NCI-H146 (cell line): ENCODE results near the gene PRKAG2.
"Not testable (repeated sequence)": the region's sequence is repeated elsewhere in the genome, so short reads cannot be mapped to it uniquely, and the experiment has no call there.

ENCODE experiments used
- DNase-seq: peaks from one replicate; lab custom pipeline; 2025; lab: John Stamatoyannopoulos, UW

The PRKAG2 gene

DNA sequence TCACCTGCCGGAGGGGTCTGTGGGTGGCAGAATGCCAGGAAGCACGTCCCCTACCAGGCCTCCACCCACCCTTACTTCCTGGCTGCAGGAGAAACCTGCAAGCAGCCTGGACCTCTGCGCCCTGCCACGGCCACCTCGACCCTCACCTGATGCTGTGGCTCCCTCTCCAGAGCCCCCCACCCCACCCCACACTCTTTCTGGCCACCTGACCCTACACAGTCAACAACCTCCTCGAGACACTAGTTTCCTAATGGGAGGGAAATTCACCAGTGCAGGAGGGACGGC, 91.3 kb downstream of the PRKAG2 start:
- no peak for DNase-seq

DNA sequence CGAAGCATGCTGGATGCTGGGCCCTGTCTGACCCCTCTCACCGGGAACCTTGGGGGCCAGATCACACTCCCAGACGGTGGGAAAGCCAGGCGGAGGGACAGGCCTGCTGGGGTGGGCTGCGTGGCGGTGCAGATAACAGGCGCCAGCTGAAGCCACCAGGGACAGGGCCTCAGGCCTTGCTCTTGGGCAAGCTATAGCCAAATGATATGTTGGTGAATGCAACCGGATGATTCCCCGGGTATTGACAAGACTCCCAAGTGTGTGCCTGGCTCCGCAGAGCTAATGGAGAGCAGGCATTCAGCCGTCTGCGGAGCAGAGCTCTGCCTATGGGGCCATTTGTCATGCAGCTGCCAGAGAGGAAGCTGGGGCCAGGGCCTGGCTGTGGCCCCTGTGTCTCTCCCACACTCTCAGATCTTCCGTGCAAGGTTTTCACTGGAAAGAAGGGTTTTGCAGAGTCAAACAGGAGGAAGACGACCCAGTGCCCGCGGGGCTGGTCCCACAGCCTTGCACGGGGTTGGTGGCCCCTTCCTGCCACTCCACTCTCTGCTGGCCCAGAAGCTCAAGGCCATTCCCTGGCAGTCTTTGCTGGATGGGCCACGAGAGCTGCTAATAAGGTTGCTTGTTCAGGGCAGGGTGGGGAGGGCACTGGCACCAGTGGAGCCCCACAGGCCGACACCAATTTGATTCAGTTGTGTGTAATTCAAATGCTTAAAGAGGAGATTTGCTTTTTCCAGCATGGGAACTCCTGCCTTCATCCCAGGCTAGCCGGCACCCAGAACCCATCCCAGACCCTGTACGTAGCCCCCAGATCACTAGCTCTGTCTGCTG, 91.8 kb downstream of the PRKAG2 start:
- no peak for DNase-seq

DNA sequence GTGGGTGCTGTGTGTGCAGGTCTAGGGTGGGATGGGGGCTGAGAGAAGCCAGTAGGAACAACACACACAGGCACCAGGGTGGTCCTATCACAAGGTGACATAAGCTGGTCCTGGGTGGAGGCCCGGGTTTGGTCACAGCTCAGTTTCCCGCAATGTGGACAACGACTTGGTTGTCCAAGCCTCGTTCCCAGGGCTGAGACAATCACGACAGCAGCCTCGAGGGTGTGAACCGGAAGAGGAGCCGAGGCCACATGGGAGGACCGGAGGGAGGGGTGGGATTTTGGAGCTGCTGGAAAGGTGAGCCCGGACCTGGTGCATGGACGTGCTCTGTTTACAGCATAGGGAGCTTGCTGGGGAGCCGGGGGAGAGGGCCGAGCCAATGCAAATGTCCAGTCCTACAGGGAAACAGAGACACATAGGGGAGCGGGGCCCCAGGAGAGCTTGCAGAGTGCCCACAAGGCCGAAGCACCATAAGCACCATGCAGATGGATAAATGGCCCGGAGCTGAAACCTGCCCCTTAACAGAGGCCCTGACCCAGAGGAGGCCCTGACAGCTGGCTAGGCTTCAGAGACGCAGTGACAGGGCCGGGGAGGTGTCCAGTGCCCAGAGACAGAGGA, 92.8 kb downstream of the PRKAG2 start:
- no peak for DNase-seq

DNA sequence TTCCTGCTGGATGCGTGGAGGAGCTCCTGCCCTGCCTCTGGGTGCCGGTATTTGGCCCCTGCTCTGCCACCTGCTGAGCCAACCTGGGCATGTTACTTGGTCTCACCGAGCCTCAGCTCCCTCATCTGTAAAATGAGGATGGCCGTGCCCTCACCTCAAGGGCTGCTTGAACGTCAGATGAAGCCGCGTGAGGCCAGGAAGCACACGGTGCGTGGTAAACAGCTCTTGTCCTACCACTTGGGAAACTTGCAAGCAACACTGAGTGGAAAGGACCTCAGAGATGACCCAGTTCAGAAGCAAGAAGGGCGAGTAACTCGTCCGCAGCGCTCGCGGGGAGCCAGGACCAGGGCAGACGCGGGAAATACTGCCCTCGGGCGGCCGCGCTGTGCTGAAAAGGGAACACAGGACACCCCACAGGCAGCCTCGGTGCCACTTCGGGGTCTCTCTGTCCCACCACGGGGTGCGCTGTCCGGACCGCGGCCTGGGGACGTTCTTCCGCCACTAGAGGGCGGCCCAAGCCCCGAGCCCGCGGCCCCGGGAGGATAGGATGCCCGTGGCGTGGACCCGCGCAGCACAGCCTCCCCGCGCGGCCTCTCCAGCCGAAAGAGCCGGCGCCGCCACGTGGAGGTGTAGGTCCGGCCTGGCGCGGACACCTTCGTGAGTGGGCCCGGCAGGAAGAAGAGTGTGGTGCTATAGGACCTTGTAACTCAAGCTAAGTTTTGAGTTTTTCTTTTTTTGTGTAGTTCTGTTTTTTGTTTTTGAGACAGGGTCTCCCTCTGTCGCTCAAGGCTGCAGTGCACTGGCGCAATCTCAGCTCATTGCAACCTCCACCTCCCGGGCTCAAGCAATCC, 94.1 kb downstream of the PRKAG2 start:
- no peak for DNase-seq

DNA sequence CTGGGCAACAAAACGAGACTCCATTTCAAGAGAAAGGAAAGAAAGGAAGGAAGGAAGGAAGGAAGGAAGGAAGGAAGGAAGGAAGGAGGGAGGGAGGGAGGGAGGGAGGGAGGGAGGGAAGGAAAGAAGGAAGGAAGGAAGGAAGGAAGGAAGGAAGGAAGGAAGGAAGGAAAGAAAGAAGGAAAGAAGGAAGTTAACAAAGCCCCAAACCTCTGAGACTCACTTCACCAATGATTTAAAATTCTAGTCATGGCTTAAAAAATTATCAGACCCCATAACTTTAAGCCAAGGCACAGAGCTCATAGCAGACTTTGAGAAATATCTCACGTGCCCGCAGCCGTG, 94.7 kb downstream of the PRKAG2 start:
- DNase-seq, result not testable (repeated sequence)

DNA sequence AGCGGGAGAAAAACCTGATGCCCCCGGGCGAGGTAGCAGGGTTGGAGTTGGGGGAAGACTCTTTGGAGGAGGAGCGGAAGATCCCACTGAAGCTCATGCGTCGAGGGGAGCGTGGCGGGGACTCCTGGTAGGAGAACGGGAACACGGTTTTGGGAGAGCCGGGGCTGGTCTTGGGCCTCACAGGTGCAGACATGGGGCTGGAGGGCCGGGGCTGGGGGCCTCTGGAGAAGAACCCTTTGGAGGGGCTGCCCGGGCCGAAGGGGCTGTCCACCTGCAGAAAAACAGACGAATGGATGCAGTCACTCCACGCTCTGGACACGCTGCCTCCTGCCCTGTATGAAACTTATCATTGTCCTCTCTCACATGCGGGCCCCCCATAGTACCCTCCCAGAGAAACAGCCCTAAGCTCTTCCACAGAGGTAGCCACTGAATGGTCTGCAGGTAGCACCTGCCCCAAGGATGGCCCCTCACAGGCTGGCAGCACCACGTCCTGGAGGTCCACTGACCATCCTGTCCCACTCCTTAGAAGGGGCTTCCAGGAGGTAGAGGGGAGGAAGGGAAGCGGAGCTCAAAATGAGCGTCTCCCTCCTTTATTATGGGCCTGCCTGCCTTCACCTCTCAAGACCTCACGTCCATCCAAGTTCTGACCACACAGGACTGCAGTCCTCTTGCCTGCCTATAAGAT, 95.6 kb downstream of the PRKAG2 start:
- DNase-seq, result no peak

DNA sequence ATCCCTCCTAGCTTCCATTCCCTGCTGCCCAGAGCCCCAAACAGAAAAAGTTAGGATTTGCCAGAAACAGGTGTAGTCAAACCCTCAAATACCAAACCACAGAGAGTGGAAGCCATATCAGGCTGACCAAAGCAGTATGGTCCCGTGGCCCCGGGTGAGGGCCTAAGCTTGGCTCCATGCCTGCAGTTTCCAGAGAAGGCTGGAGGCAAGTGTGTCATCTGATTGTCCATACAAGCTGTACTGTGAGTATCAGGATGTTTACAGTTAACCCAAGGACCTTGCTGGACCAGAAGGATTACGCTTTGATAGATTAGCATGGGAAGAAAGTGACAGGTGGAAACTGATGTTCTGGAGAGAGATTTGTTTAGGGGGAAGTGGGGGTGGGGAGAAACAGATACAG, 96.3 kb downstream of the PRKAG2 start:
- DNase-seq, result no peak

DNA sequence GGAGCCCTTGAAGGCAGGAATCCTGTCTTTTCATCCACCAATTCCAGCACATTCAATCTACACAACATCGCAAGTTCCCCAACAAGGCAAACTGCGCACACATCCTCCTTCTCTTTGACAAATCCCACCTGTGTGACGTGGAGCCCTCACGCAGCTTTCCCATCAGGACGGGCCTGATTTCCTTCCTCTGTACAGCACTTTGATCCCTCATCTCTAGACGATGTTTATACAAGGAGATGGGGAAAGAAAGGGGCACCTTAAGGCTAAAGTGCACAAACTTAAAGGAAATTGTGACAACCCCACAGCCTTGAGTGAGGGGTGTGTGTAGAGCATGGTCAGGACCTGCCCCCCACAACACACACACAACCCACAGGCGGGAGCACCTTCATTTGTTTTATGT, 97.2 kb downstream of the PRKAG2 start:
- no peak for DNase-seq

DNA sequence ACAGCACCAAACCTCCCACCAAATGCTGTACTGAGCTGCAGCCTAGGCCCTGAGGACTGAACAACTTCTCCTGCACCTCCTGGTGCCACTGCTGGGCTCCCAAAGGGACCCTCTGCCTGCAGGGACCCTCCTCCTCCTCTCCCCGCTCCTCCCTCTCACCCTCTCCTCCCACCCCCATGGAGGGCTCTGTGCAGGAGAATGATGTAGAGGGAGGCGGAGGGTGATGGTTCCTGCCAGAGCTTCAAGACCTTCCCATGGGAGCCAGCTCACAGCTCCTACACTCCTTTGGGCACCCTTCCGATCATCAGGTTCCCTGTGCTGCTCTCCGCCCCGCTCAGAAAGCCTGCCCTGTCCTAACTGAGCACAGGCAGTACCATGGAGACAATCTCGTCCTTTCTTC, 97.7 kb downstream of the PRKAG2 start:
- no peak for DNase-seq

DNA sequence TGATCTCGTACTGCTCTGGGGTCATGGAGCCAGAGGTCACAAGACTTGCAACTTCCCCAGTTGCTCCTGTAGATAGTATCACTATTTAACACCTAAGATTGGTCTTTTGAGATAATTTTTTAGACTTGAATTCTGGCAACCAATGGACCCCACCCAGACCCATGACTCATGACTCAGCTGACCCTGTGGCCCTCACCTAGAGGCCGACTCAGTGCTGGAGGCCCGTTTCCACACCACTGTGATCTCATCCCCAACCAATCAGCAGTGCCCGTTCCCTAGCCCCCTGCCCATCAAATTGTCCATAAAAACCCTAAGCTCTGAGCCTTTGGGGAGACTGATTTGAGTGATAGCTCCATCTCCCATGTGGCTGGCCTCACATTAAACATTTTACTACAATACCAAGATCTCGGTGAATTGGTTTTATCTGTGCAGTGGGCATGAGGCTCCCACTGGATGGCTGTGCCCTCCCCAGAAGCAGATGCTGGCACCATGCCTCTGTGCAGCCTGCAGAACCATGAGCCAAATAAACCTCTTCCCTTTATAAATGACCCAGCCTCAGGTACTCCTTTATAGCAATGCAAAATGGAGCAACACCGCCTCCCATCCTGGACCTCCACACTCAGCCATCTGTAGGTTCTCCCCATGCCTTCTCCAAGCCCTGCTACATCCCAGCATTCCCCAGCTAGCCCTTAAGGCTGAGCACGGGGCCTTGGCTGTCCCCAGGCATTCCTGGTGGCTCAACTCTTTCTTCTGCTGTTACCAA, 98.8 kb downstream of the PRKAG2 start:
- DNase-seq, result no peak

DNA sequence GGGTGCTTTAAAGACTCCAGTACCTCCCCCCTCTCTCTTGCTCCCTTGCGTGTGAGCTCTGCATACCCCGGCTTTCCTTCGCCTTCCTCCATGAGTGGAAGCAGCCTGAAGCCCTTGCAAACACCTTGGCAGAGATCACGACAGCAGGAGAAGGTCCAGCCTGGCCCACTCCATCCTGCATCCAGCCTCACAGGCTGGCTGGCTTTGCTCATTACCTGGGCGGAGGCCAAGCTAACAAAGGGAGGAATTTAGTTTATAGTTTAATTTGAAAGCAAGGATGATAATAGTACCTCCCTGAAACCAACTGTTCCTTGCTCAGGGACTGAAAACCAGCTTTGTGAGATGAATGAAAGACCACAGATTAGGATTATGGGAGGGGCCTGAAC, 99.4 kb downstream of the PRKAG2 start:
- no peak for DNase-seq

DNA sequence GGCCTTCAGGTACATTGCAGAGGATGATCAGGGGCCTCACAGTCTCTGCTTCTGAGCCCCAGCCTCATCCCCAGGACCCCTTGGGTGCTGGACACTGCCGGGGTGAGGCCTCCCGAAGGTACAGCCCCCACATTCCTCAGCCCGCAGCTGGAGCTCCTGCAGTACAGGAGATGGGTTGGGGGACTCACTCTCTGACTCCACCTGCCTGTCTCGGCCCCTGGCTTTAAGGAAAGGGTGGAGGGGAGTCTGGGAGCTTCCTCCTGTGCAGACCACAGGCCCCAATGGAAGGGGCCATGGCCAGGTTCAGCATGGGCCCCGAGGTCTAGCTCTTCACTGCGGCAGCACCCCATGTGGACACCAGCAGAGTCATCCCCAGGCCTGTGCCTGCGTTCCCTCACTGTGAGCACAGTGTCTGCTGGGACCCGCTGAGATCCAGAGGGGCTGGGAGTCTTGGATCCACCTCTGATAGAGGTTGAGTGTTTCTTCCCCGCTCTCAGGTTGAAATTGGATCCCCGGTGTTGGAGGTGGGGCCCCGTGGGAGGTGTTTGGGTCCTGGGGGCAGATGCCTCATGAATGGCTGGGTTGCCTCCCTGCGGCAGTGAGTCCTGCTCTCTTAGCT, 99.9 kb downstream of the PRKAG2 start:
- no peak for DNase-seq

DNA sequence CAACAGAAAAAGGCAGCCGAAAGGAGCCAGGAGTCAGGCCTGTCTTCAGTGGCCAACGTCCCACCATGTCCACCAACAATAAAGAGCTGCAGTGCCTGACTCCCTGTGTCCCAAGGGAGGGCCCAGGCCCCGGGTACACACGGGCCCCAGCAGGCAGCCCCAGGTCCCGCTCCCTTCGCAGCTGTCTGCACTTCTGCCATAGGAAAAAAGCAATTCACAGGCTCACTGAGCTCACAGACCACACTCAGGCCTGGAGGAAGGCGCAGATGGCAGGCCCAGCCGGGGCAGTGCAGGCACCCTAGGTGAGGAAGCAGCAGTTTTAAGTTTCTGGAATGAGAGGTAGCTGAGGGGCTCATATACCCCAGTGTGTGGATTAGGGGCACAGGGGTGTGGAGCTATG, 100.5 kb downstream of the PRKAG2 start:
- DNase-seq, result no peak

DNA sequence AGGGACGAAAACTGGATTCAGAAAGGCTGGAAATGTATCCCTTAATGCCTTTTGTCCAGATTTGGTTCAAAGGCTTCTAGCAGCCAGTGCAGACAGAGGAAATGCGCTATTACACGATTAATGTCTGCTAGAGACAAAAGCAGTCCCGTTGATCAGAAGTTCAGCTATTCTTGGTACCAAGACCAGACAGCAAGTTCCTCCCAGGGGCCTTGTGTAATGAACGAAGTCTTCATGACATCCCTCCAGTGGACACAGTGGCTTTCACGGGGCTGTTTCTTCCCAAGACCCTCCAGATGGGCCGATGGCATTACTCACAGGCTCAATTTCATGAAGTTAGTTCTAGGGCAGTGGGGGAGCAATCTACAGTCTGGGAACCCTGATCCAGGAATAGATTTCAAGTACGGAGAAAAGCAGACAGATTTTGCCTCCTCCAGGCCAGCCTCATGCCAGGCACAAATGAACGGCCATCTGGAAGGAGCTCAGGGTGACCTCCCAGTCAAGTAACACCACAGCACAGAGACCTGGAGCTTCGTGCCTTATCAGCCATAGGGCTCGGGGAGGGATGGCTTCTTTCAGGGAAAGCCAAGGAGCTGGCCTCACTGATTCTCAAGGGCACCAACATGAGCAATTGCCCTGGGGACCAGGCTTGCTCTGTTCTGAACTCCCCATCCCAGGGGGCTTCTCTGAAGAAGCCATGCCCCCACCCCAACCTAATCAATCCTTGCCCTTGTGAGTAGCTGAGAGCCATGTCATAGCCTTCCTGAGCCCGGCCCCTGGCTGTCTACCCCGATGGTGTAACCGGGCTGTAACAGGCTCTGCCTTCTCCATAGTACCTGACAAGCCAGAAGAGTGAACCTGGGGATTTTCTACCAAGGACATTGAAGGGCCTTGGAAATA, 101.1 kb downstream of the PRKAG2 start:
- DNase-seq, result no peak

DNA sequence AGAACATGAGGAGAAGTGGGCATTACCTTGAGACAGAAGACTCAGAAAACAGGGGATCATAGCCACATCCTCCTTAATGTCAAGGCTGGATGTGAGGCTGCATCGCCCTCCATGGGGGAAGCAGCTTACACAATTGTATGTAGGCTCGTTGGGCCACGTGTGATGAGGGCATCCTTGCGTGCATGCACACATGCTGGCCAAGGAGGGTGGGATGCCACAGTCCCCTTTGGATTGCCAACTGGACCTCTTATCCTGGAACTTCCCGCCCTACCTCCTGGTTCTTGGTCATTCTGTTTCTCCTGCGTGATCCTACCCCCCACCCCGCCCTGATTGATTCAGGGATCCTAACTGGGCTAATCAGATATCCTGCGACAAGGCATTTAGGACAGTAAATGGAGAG, 102.0 kb downstream of the PRKAG2 start:
- no peak for DNase-seq

DNA sequence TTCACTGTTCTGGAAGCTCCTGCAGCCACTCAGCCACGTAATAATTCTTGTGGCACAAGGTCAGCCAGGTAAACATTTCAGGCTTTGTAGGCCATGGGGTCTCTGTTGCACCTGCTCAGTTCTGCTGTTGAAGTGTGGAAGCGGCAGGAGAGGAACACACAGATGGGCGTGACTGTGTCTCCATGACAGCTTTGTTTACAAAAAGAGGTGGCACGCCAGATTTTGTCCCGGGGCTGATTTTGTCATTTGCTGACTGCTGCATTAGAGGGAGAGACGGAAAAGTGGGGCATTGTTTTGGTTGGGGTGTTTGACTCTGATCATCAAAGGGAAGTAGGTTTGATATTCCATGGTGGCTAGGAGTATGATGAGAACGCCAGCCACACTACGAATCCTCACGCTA, 103.1 kb downstream of the PRKAG2 start:
- no peak for DNase-seq

DNA sequence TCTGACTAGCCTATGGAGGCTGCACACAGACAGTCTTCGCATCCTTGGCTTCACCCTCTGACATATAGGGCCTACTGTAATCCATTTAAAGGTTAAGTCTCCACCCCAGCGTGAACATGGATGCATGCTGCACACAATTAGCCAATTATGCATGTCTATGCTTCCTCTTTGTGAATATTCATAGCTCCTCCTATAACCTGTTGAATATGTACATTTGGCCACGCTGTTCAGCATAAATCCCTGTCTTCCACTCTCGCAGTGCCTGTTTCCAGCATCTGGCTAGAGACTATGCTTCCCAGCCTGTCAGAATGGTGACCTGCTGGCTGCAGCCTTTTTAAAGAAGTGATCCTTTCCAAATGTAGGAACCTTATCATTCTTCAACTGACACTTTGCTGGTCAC, 106.7 kb downstream of the PRKAG2 start:
- DNase-seq, result no peak

DNA sequence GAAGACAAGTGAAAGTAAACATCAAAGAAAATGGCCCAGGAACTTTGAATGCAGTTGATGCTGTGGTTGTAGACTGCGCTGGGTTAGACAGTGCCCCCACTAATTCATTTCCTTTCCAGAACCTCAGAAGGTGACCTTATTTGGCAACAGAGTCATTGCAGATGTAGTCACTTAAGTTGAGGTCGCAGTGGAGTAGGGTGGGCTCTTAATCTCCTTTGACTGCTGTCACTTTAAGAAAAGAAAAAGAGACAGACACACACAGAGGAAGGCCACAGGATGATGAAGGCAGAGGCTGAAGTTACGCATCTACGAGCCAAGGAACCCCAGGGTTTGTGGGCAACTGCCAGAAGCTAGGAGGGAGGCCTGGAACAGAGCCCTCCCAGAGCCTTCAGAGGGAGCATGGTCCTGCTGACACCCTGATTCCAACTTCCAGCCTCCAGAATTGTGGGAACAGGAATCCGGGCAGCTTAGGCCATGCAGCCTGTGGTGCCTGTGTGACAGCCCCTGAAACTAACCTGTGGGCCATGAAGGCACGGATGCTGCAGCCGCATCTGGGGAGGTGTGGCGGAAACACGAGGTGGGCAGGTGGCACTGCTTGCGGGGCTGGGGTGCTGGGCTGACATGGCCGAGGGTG, 107.6 kb downstream of the PRKAG2 start:
- no peak for DNase-seq

DNA sequence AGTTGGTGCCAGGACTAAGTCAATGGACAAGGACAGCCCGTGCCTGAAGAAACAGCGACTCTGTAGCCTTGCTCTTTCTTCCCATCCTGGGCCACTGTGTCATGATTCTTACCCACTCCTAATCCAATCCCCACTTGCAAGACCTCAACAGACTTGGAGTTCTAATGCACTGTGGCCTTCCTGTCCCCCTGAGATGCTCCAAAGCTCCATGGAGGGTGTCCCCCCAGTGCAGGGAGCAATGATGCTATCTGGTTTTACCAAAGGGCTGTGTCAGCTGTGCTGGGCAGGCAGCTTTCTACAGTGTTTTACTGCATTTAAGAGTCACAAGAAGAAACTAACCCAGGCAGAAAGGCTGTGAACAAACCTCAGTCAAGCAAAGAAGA, 108.1 kb downstream of the PRKAG2 start:
- DNase-seq, result no peak

DNA sequence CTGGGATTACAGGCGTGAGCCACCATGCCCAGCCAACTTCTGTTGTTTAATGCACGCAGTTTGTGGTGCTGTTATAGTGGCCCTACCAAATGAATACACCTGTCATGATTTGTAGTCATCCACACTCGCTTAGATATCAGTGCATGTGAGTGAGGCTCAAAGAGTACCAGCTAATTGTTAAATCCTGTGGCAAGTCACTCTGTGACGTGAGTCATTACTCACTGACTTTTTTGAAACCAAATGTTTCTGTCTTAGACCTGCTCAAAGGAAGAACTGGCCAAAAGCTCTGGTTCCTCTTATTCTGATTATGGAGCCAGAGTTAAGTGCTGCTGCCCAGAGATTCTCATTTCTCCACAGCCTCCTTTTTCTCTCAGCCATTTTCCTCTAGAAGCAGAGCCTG, 109.4 kb downstream of the PRKAG2 start:
- DNase-seq, result no peak
